WTC11 (cell line): ENCODE measurements around the gene METTL3. TPM values are rescaled to one million over a fixed set of nuclear protein-coding genes. Genes with fewer than 3 reads are reported as not detected.
A peak's percentile ranks its signal among the peaks of the same experiment; 100 is the strongest.

ENCODE experiments used
- ATAC-seq: fragments of 200-7000 bp; cut with Tn5 transposase; 2 replicates; pipeline ENCODE4 v1.10.0; 2021; ENCODE audit warnings: mild to moderate bottlenecking, moderate library complexity
- CTCF ChIA-PET: fragments of 300-600 bp; sonication (Branson Sonifier 250); formaldehyde crosslinking; loops from one replicate; lab custom pipeline; 2021; ENCODE audit warnings: antibody characterized with exemption; lab: Charles Lee
- POLR2A ChIA-PET: fragments of 350-600 bp; sonication (Branson Sonifier 250); formaldehyde crosslinking; loops from one replicate; lab custom pipeline; 2021; ENCODE audit warnings: antibody characterized with exemption; lab: Charles Lee
- DNase-seq: peaks from one replicate; pipeline ENCODE4 v3.0.0; 2021; ENCODE audit warnings: low spot score
- H3K27ac Mint-ChIP-seq: 2 replicates; pipeline ENCODE4 v1.8.0; 2021; ENCODE audit warnings: mixed read lengths
- H3K27me3 Mint-ChIP-seq: 2 replicates; pipeline ENCODE4 v1.8.0; 2021; ENCODE audit warnings: low read depth, mild to moderate bottlenecking, moderate library complexity, mixed read lengths
- H3K36me3 Mint-ChIP-seq: 2 replicates; pipeline ENCODE4 v1.8.0; 2021; ENCODE audit warnings: mixed read lengths
- H3K4me1 Mint-ChIP-seq: 2 replicates; pipeline ENCODE4 v1.8.0; 2022; ENCODE audit warnings: mixed read lengths
- H3K4me3 Mint-ChIP-seq: 2 replicates; pipeline ENCODE4 v1.8.0; 2021; ENCODE audit warnings: mild to moderate bottlenecking, moderate library complexity, mixed read lengths
- H3K9me3 Mint-ChIP-seq: 2 replicates; pipeline ENCODE4 v1.8.0; 2021; ENCODE audit warnings: mixed read lengths
- AFF4 ChIP-seq: sonication (generic); formaldehyde crosslinking; IDR thresholded peaks from 2 replicates; pipeline ENCODE4 v1.8.1; 2023; ENCODE audit warnings: mild to moderate bottlenecking, missing genetic modification reagents, borderline replicate concordance
- AR ChIP-seq: fragments of 250-450 bp; sonication (Bioruptor Pico); IDR thresholded peaks from 2 replicates; pipeline ENCODE4 v1.9.0; 2021; ENCODE audit warnings: mild to moderate bottlenecking
- ATF2 ChIP-seq: sonication (generic); formaldehyde crosslinking; IDR thresholded peaks from 2 replicates; pipeline ENCODE4 v1.8.1; 2022; ENCODE audit warnings: low read depth, missing genetic modification reagents, borderline replicate concordance
- CREM ChIP-seq: sonication (generic); formaldehyde crosslinking; IDR thresholded peaks from 2 replicates; pipeline ENCODE4 v1.8.1; 2022; ENCODE audit warnings: mild to moderate bottlenecking, missing genetic modification reagents, moderate library complexity
- FOXK1 ChIP-seq: sonication (generic); formaldehyde crosslinking; IDR thresholded peaks from 2 replicates; pipeline ENCODE4 v1.8.0; 2022; ENCODE audit warnings: mild to moderate bottlenecking, moderate library complexity, missing genetic modification reagents
- HMGA2 ChIP-seq: fragments of 250-450 bp; sonication (Bioruptor Pico); IDR thresholded peaks from 2 replicates; pipeline ENCODE4 v1.4.0; 2021; ENCODE audit warnings: mild to moderate bottlenecking, moderate library complexity
- MYBL2 ChIP-seq: sonication (generic); formaldehyde crosslinking; IDR thresholded peaks from 2 replicates; pipeline ENCODE4 v1.8.1; 2023; ENCODE audit warnings: mild to moderate bottlenecking, moderate library complexity, missing genetic modification reagents
- NFATC4 ChIP-seq: fragments of 250-450 bp; sonication (Bioruptor Pico); IDR thresholded peaks from 2 replicates; pipeline ENCODE4 v1.9.0; 2021; ENCODE audit warnings: mild to moderate bottlenecking
- PRDM15 ChIP-seq: sonication (generic); formaldehyde crosslinking; IDR thresholded peaks from 2 replicates; pipeline ENCODE4 v1.8.0; 2022; ENCODE audit warnings: missing genetic modification reagents
- PREB ChIP-seq: sonication (generic); formaldehyde crosslinking; IDR thresholded peaks from 2 replicates; pipeline ENCODE4 v1.8.1; 2022; ENCODE audit warnings: mild to moderate bottlenecking, missing genetic modification reagents, moderate library complexity, borderline replicate concordance
- SMAD3 ChIP-seq: sonication (generic); formaldehyde crosslinking; IDR thresholded peaks from 2 replicates; pipeline ENCODE4 v1.8.0; 2022; ENCODE audit warnings: missing genetic modification reagents, mild to moderate bottlenecking, borderline replicate concordance
- SP1 ChIP-seq: sonication (generic); formaldehyde crosslinking; conservative IDR thresholded peaks from 2 replicates; pipeline ENCODE4 v1.8.1; 2022; ENCODE audit warnings: missing genetic modification reagents
- ZNF425 ChIP-seq: fragments of 250-450 bp; sonication (Bioruptor Pico); conservative IDR thresholded peaks from 2 replicates; pipeline ENCODE4 v1.9.0; 2021; ENCODE audit warnings: mild to moderate bottlenecking
- ZSCAN18 ChIP-seq: fragments of 250-450 bp; sonication (Bioruptor Pico); IDR thresholded peaks from 2 replicates; pipeline ENCODE4 v2.1.2; 2022; ENCODE audit warnings: mild to moderate bottlenecking, moderate library complexity
- total RNA-seq: library from RNA; stranded (reverse); gene quantifications from 3 replicates; pipeline ENCODE4 v1.2.3, GENCODE V29; 2021

The METTL3 gene
- total RNA-seq, 1 experiment from 2014 or later, result 93.2 TPM

GRCh38 chr14:21558703-21559170, 47.6 kb upstream of the METTL3 start (continued):
- no peak for TF ChIP-seq ZNF425 (CRISPR knock-in tag)
- no peak for TF ChIP-seq PREB (CRISPR knock-in tag)
- no peak for TF ChIP-seq AR
- TF ChIP-seq HMGA2, result no peak
- TF ChIP-seq NFATC4 (CRISPR knock-in tag), result no peak
- no peak for TF ChIP-seq ZSCAN18
- no peak for TF ChIP-seq ATF2 (CRISPR knock-in tag)
- no peak for TF ChIP-seq SMAD3 (CRISPR knock-in tag)
- no peak for TF ChIP-seq PRDM15 (CRISPR knock-in tag)

- Mint-ChIP-seq H3K4me3 (peak overlapping the region; percentile 51), H3K27me3 (no peaks in the 10 kb centered on the region), H3K4me1 (peaks cover 47% of the 10 kb centered on the region), H3K36me3 (no peaks in the 10 kb centered on the region), H3K9me3 (no peaks in the 10 kb centered on the region), H3K27ac (peak overlapping the region; percentile 99)
- ATAC-seq (peak; percentile 89), DNase-seq (peak; percentile 86)
- ChIA-PET CTCF (interaction anchor here (0.6 to 4.4 kb wide), 15 partner anchors 10 to 1637 kb away, joined by 3 to 60 read pairs (median 5); partner anchors contain the start of genes CHD8, METTL3, RAB2B and SALL2), POLR2A (interaction anchor here (0.6 to 4.4 kb wide), 7 partner anchors 16 to 58 kb away, joined by 3 to 56 read pairs (median 5); partner anchors contain the start of genes METTL3 and SALL2)
- TF ChIP-seq FOXK1 (CRISPR knock-in tag), result peak; percentile 46; the same call in 1 of the 2 replicates
- TF ChIP-seq MYBL2, result no peak
- TF ChIP-seq SP1 (CRISPR knock-in tag), result 0 out of 2 replicates have a peak, but pooled peaks have one; percentile 38
- no peak for TF ChIP-seq CREM (CRISPR knock-in tag)
- TF ChIP-seq ATF2 (CRISPR knock-in tag), result no peak
- TF ChIP-seq AFF4 (CRISPR knock-in tag), result 0 out of 2 replicates have a peak, but pooled peaks have one; percentile 29
These were observed 46.2 kb upstream of the METTL3 start for GRCh38 chr14:21557084-21557901.
